COLO668 (cell line): ENCODE results near the gene DYRK4.
"Not testable (repeated sequence)": the region's sequence is repeated elsewhere in the genome, so short reads cannot be mapped to it uniquely, and the experiment has no call there.

Experiments used
- DNase-seq: peaks from one replicate; lab custom pipeline; 2025; ENCODE audit not compliant: unreplicated experiment; lab: John Stamatoyannopoulos, UW

Gene DYRK4

GRCh38 chr12:4562034-4562657 is at the start of gene DYRK4:
DYRK4 (plus strand) TSS chr12:4562208; CDS start chr12:4562246, 38 bp downstream.
- DNase-seq = peak; percentile 70

- no peak for DNase-seq
Measured at GRCh38 chr12:4518106-4518728, 43.8 kb upstream of the DYRK4 start.

- not testable (repeated sequence) for DNase-seq
Measured at GRCh38 chr12:4523443-4523842, 38.6 kb upstream of the DYRK4 start.

GRCh38 chr12:4526923-4527546 is 35.0 kb upstream of the DYRK4 start:
- DNase-seq = no peak

- no peak for DNase-seq
Measured at GRCh38 chr12:4530160-4530559, 31.8 kb upstream of the DYRK4 start.

GRCh38 chr12:4530982-4531586 is 30.9 kb upstream of the DYRK4 start:
- DNase-seq = no peak

- no peak for DNase-seq
Measured at GRCh38 chr12:4535092-4535491, 26.9 kb upstream of the DYRK4 start.

- DNase-seq = no peak
Measured at GRCh38 chr12:4535871-4536270, 26.1 kb upstream of the DYRK4 start.

- peak; percentile 90 for DNase-seq
Measured at GRCh38 chr12:4538207-4539160, 23.5 kb upstream of the DYRK4 start, which contains the start of gene RAD51AP1. RAD51AP1 (plus strand) TSS chr12:4538890; CDS start chr12:4538940, 50 bp downstream.

GRCh38 chr12:4539167-4539870 is 22.7 kb upstream of the DYRK4 start:
- DNase-seq = no peak

- no peak for DNase-seq
Measured at GRCh38 chr12:4540170-4540569, 21.8 kb upstream of the DYRK4 start.

GRCh38 chr12:4540638-4541037 is 21.4 kb upstream of the DYRK4 start:
- DNase-seq = no peak

GRCh38 chr12:4545195-4545594 is 16.8 kb upstream of the DYRK4 start:
- DNase-seq = no peak

GRCh38 chr12:4552191-4552590 is 9.8 kb upstream of the DYRK4 start:
- no peak for DNase-seq

- no peak for DNase-seq
Measured at GRCh38 chr12:4553943-4554342, 8.1 kb upstream of the DYRK4 start.

- no peak for DNase-seq
Measured at GRCh38 chr12:4555804-4556203, 6.2 kb upstream of the DYRK4 start.

- no peak for DNase-seq
Measured at GRCh38 chr12:4556735-4557530, 5.1 kb upstream of the DYRK4 start.

- DNase-seq = no peak
Measured at GRCh38 chr12:4557586-4557985, 4.4 kb upstream of the DYRK4 start.

- no peak for DNase-seq
Measured at GRCh38 chr12:4558171-4558570, 3.8 kb upstream of the DYRK4 start.
